Measurements from ENCODE around the gene STMN3.

- TF ChIP-seq, protein P1, sequence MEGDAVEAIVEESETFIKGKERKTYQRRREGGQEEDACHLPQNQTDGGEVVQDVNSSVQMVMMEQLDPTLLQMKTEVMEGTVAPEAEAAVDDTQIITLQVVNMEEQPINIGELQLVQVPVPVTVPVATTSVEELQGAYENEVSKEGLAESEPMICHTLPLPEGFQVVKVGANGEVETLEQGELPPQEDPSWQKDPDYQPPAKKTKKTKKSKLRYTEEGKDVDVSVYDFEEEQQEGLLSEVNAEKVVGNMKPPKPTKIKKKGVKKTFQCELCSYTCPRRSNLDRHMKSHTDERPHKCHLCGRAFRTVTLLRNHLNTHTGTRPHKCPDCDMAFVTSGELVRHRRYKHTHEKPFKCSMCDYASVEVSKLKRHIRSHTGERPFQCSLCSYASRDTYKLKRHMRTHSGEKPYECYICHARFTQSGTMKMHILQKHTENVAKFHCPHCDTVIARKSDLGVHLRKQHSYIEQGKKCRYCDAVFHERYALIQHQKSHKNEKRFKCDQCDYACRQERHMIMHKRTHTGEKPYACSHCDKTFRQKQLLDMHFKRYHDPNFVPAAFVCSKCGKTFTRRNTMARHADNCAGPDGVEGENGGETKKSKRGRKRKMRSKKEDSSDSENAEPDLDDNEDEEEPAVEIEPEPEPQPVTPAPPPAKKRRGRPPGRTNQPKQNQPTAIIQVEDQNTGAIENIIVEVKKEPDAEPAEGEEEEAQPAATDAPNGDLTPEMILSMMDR (IDR thresholded peaks at IDR 0.05): no peak
- TF ChIP-seq RAD21 (IDR thresholded peaks at IDR 0.05; ENCODE audit: low read length) (no peak), JUND (IDR thresholded peaks at IDR 0.05) (no peak), RCOR1 (IDR thresholded peaks at IDR 0.05; ENCODE audit: low read length) (no peak), ELF1 (IDR thresholded peaks at IDR 0.05) (no peak)
These were observed 9.0 kb upstream of the STMN3 start for GRCh38 chr20:63661959-63662812.
